GM21529 (cell line): ENCODE results near the gene PCDHB2.
"Not testable (repeated sequence)": the region's sequence is repeated elsewhere in the genome, so short reads cannot be mapped to it uniquely, and the experiment has no call there.

Experiments
- ATAC-seq: cut with Tn5 transposase; IDR thresholded peaks from one replicate; pipeline ENCODE4 v1.9.1; 2021; ENCODE audit not compliant: unreplicated experiment

PCDHB2 gene

DNA sequence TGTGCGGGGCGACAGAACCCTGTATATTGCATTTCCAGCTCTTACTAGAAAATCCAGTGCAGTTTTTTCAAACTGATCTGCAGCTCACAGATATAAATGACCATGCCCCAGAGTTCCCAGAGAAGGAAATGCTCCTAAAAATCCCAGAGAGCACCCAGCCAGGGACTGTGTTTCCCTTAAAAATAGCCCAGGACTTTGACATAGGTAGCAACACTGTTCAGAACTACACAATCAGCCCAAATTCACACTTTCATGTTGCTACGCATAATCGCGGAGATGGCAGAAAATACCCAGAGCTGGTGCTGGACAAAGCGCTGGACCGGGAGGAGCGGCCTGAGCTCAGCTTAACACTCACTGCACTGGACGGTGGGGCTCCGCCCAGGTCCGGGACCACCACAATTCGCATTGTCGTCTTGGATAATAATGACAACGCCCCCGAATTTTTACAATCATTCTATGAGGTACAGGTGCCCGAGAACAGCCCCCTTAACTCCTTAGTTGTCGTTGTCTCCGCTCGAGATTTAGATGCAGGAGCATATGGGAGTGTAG, 41.4 kb downstream of the PCDHB2 start:
- no peak for ATAC-seq

DNA sequence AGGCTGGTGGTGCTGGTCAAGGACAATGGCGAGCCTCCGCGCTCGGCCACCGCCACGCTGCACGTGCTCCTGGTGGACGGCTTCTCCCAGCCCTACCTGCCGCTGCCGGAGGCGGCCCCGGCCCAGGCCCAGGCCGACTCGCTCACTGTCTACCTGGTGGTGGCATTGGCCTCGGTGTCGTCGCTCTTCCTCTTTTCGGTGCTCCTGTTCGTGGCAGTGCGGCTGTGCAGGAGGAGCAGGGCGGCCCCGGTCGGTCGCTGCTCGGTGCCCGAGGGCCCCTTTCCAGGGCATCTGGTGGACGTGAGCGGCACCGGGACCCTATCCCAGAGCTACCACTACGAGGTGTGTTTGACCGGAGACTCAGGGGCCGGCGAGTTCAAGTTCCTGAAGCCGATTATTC, 42.9 kb downstream of the PCDHB2 start:
- not testable (repeated sequence) for ATAC-seq
